HG03060 (cell line): ENCODE measurements around the gene LCE2D.
"Not testable (repeated sequence)": the region's sequence is repeated elsewhere in the genome, so short reads cannot be mapped to it uniquely, and the experiment has no call there.

Source experiments
- ATAC-seq: cut with Tn5 transposase; IDR thresholded peaks from one replicate; pipeline ENCODE4 v1.9.1; 2021; ENCODE audit warnings: low read depth, moderate number of reproducible peaks; ENCODE audit not compliant: unreplicated experiment

LCE2D gene

GRCh38 chr1:152663098-152663497, at the start of gene LCE2D:
Gene LCE2D (plus strand): TSS chr1:152663380. CDS start chr1:152664106, 726 bp downstream.
- no peak for ATAC-seq

GRCh38 chr1:152613511-152613910, 49.7 kb upstream of the LCE2D start, which contains the start of gene LCE3B:
Gene LCE3B (plus strand): TSS chr1:152613811. CDS start chr1:152613811, 0 bp downstream.
- ATAC-seq: no peak

GRCh38 chr1:152621993-152622392, 41.2 kb upstream of the LCE2D start:
- ATAC-seq: no peak

GRCh38 chr1:152622803-152623202, 40.4 kb upstream of the LCE2D start, which contains the start of gene LCE3A:
Gene LCE3A (minus strand): TSS chr1:152623103. CDS start chr1:152623103, 0 bp downstream.
- no peak for ATAC-seq

- ATAC-seq: no peak
Measured at GRCh38 chr1:152623203-152623844, 39.9 kb upstream of the LCE2D start.

GRCh38 chr1:152626744-152627143, 36.4 kb upstream of the LCE2D start:
- ATAC-seq: no peak

- ATAC-seq: no peak
Measured at GRCh38 chr1:152630596-152630995, 32.6 kb upstream of the LCE2D start.

- no peak for ATAC-seq
Measured at GRCh38 chr1:152640351-152640750, 22.8 kb upstream of the LCE2D start.

- no peak for ATAC-seq
Measured at GRCh38 chr1:152643945-152644344, 19.2 kb upstream of the LCE2D start.

- no peak for ATAC-seq
Measured at GRCh38 chr1:152645146-152645545, 18.0 kb upstream of the LCE2D start.

GRCh38 chr1:152646656-152647055, 16.5 kb upstream of the LCE2D start:
- no peak for ATAC-seq

GRCh38 chr1:152654110-152654509, 9.1 kb upstream of the LCE2D start:
- no peak for ATAC-seq

- no peak for ATAC-seq
Measured at GRCh38 chr1:152656459-152656858, 6.7 kb upstream of the LCE2D start.

GRCh38 chr1:152657677-152658076, 5.5 kb upstream of the LCE2D start:
- no peak for ATAC-seq

GRCh38 chr1:152658649-152659048, 4.5 kb upstream of the LCE2D start:
- no peak for ATAC-seq

- not testable (repeated sequence) for ATAC-seq
Measured at GRCh38 chr1:152666171-152666570, 3.0 kb downstream of the LCE2D start.

GRCh38 chr1:152667648-152668047, 4.5 kb downstream of the LCE2D start:
- ATAC-seq: no peak

- ATAC-seq: no peak
Measured at GRCh38 chr1:152673016-152673415, 9.8 kb downstream of the LCE2D start.

- ATAC-seq: not testable (repeated sequence)
Measured at GRCh38 chr1:152674983-152675382, 11.8 kb downstream of the LCE2D start, which contains the start of gene LCE2C. Gene LCE2C (plus strand): TSS chr1:152675279. CDS start chr1:152676016, 737 bp downstream.

GRCh38 chr1:152679459-152679858, 16.3 kb downstream of the LCE2D start:
- ATAC-seq: no peak

- ATAC-seq: no peak
Measured at GRCh38 chr1:152681616-152682015, 18.4 kb downstream of the LCE2D start.

GRCh38 chr1:152683846-152684245, 20.7 kb downstream of the LCE2D start:
- ATAC-seq: no peak
